Thyroid gland (tissue), 4 donors: ENCODE data around the gene SIN3B.

ENCODE experiments used
- POLR2A ChIP-seq, 2 donors: fragments of 450-650 bp; IDR thresholded peaks; one replicate each; pipeline ENCODE4 v1.6.1; 2017; ENCODE audit warnings: antibody characterized with exemption in 2 of 2, mild to moderate bottlenecking in 2 of 2, moderate library complexity in 1 of 2
- TF ChIP-seq, protein P1 (sequence below), 6 experiments: fragments of 200-600 bp in 3 of 6; fragments of 450-650 bp in 3 of 6; sonication (generic) in 3 of 6; IDR thresholded peaks; one replicate each; pipeline ENCODE4 v1.5.1; 2016 to 2019; ENCODE audit warnings: antibody characterized with exemption in 6 of 6, mild to moderate bottlenecking in 2 of 6, inconsistent platforms in 1 of 6, moderate library complexity in 1 of 6

- TF ChIP-seq, protein P1, sequence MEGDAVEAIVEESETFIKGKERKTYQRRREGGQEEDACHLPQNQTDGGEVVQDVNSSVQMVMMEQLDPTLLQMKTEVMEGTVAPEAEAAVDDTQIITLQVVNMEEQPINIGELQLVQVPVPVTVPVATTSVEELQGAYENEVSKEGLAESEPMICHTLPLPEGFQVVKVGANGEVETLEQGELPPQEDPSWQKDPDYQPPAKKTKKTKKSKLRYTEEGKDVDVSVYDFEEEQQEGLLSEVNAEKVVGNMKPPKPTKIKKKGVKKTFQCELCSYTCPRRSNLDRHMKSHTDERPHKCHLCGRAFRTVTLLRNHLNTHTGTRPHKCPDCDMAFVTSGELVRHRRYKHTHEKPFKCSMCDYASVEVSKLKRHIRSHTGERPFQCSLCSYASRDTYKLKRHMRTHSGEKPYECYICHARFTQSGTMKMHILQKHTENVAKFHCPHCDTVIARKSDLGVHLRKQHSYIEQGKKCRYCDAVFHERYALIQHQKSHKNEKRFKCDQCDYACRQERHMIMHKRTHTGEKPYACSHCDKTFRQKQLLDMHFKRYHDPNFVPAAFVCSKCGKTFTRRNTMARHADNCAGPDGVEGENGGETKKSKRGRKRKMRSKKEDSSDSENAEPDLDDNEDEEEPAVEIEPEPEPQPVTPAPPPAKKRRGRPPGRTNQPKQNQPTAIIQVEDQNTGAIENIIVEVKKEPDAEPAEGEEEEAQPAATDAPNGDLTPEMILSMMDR (IDR thresholded peaks at IDR 0.05): no peak
- no peak for TF ChIP-seq POLR2A (IDR thresholded peaks at IDR 0.05)
Measured at GRCh38 chr19:16878181-16878965, 49.2 kb downstream of the SIN3B start.
